Posterior vena cava (tissue), 2 donors: ENCODE measurements around the gene EIF4G3. TPM values are rescaled to one million over a fixed set of nuclear protein-coding genes. Genes with fewer than 3 reads are reported as not detected.
"Not testable (repeated sequence)": the region's sequence is repeated elsewhere in the genome, so short reads cannot be mapped to it uniquely, and the experiment has no call there.

ENCODE experiments used
- DNase-seq: peaks from one replicate; pipeline ENCODE4 v3.0.0-alpha.2; 2020; ENCODE audit warnings: low spot score
- intact Hi-C, 2 donors: fragments of 100-400 bp; cut with DNase I; formaldehyde crosslinking; loops; one replicate each; pipeline versions ENCODE4 v1.14.1 to v1.14.2; 2022 to 2023
- total RNA-seq, 2 donors: library from RNA; stranded (reverse); fragmentation: NEBNext Ultra II Directional; extraction: Animal tissue kit (Norgen Biotek cat#: 25700); gene quantifications; one replicate each; pipeline ENCODE4 v1.2.1, GENCODE V29; 2021
- donor health status: DM: yes; HTN: yes; CAD: no.
- donor health status: DM: yes; HTN: yes; CAD: no.

EIF4G3 gene
- total RNA-seq, 2 donors from 2014 or later, result 54.7 to 56.6 TPM

DNA sequence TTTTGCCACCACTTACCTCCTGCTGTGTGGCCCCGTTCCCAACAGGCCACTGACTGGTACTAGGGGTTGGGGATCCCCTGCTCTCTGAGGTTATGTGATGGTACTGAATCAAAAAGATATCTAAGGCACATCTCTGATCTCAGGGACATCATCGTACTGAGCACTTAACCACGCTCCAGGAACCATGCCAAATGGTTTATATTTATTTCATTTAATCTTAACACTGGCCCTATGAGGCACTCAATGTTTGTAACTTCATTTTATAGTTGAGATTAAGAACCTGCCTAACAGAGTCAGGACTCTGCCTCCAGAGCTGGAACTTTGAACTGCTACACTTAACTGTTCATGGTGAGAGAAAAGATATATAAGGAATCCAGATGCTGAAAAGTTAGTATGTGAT is 291.6 kb downstream of the EIF4G3 start:
- DNase-seq, result no peak
- intact Hi-C loops, result no loop called here

DNA sequence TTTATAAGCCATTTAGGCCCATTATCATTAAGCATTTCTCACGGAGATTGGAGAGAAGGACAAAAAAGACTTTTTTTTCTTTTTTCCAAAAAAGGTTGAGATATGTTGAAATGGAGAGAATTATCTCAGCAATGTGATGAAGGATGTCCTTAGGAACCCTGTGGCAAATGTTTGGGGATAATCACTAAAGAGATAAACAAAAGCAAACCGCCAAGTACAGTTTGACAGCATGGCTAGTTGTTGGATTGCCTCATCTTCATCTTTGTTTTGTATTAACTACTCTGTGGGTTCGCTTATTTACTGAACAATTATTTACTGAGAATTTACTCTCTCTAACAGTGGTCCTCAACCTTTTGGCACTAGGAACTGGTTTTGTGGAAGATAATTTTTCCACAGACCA is 292.2 kb downstream of the EIF4G3 start:
- intact Hi-C loops, result no loop called here
- DNase-seq, result no peak

DNA sequence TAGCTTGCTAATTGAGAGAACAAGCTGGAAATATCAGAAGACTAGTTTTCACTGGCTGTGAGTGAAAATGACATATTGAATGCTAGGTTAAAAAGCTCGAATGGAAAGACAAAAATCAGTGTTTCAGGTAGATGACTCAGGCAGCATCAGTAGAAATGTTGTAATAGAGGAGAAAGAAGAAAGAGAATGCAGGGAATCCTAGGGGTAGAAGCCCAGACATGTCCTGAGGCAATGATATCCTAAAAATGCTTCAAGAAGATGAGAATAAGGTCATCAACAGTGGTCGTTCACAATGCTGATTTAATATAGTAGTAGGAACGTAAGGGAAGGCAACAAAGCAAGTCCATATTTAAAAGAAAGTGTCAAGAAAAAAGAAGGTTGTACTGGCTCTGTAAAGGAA is 292.9 kb downstream of the EIF4G3 start:
- DNase-seq, result no peak
- intact Hi-C loops, result no loop called here

- DNase-seq, result no peak
- intact Hi-C loops, result no loop called here
These were observed 293.9 kb downstream of the EIF4G3 start for GRCh38 chr1:20882837-20883236.

DNA sequence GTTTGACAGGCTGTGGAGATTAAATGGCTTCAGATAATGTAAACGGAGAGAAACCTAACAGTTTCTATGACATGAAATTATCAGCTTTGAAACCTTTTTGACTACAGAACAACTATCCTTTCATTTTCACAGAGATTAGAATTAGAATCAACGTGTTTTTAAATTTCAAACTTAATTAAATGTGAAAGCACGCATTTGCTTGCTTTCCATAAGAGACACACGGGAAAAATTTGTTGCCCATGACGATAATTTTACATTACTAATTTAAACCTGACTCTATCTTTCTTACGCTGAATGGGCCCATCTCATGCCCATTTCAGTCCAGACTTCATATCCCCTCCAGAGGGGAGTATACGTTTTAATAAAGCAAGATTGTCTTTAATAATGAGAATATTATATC is 297.9 kb downstream of the EIF4G3 start:
- intact Hi-C loops, result no loop called here
- no peak for DNase-seq

GRCh38 chr1:20875198-20875973 is 301.3 kb downstream of the EIF4G3 start:
- DNase-seq, result no peak
- intact Hi-C loops, result no loop called here

DNA sequence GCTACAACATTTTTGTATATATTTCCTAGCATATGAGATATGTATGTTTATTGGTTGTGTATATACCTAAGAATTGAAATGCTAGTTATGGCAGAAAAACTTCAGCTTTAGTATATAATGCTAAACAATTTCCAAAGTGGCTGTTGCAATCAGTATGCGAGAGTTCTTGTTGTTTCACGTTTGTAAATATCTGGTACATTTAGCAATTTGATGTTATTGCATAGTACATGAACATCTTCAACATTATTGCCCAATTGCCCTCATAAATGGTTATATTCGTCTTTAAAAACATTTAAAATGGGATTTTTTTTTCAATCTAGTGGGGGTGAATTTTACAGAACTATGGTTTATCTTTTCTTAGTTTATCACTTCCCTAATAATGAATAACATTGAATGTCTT is 303.4 kb downstream of the EIF4G3 start:
- intact Hi-C loops, result no loop called here
- DNase-seq, result no peak

DNA sequence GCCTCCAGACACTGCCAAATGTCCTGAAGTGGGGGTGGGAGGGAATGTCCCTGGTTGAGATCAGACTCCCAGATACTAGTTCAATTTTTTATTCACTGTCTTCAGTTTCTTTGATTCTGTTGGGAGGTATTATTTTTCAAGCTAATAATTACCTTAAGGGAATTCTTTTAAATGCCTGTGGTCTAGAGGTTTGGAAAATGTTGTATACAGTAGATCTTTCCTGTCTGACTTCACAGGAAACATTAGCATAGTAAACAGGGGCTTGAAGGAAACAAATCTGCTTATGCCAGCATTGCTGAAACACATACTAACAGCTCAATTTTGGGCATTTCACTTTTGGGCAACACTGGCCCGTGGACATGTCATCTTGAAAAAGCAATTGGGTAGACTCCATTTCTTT is 305.3 kb downstream of the EIF4G3 start:
- intact Hi-C loops, result no loop called here
- DNase-seq, result no peak

DNA sequence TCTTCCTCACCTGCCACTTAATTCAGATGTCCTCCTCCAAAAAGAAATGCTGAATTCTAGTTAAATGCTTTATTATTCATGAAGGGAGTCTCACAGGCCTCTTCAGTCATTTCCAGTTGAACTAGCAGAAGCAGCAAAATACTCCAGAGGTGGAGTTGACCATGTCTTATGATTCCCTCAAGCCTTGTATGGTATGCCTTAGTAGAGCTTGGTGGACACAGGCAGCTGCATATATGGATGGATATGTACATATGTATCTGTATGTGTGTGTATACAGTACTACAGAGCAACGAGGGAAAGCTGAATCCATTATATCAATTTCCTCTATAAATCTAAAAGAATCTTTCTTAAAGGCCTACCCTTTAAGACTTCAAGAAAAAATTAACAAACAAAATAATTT is 306.0 kb downstream of the EIF4G3 start:
- intact Hi-C loops, result no loop called here

GRCh38 chr1:20868263-20868662 is 308.4 kb downstream of the EIF4G3 start:
- no peak for DNase-seq
- intact Hi-C loops, result no loop called here

More for the DNA sequence above, 306.0 kb downstream of the EIF4G3 start:
- DNase-seq, result no peak

- no peak for DNase-seq
- intact Hi-C loops, result no loop called here
These were observed 308.9 kb downstream of the EIF4G3 start for GRCh38 chr1:20867847-20868246.

- intact Hi-C loops, result no loop called here
- no peak for DNase-seq
These were observed 309.6 kb downstream of the EIF4G3 start for GRCh38 chr1:20867062-20867461.

- intact Hi-C loops, result no loop called here
- no peak for DNase-seq
These were observed 311.7 kb downstream of the EIF4G3 start for GRCh38 chr1:20865001-20865400.

- no peak for DNase-seq
- intact Hi-C loops, result no loop called here
These were observed 322.2 kb downstream of the EIF4G3 start for GRCh38 chr1:20854529-20854928.

GRCh38 chr1:20851791-20852190 is 324.9 kb downstream of the EIF4G3 start:
- DNase-seq, intact Hi-C loops: not testable (repeated sequence)

GRCh38 chr1:20850021-20850420 is 326.7 kb downstream of the EIF4G3 start:
- no peak for DNase-seq
- intact Hi-C loops, result no loop called here

DNA sequence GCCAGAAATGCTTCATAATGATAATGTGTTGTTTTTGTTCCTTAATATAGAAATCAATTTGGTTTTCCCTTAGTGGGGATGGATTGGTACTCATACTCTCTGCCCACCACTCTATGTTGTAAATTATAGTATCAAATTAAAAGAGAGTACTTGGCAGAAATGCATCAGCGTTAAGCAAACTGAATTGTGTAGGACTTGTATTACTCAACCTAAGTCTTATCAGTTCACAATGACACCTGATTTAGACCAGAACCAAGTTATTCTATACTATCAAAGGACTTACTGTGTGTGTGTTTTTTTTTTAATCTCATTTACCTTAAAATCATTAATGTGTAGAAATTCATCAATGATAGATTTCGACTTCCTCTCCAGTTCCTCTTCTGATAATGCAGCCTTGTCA is 327.6 kb downstream of the EIF4G3 start:
- no peak for DNase-seq
- intact Hi-C loops, result no loop called here

- DNase-seq, result no peak
- intact Hi-C loops, result no loop called here
These were observed 328.5 kb downstream of the EIF4G3 start for GRCh38 chr1:20848162-20848561.

DNA sequence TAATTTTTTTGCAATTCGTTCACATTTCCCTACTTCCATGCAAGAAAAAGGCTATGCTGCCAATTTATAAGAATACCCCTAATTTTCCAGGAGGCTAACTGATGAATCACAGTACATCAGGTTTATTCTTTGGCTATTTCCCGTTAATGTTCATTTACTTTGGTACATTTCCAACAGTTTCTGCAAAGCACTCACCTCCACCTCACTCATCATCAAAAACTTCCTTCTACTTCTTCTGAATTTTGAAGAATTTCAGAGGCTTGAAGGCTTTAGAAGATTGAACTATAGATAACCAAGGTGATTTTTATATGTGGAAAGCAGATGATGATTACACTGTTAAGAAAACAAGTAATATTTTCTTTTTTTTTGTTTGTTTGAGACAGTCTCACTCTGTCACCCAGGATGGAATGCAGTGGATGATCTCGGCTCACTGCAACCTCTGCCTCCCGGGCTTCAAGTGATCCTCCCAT is 329.1 kb downstream of the EIF4G3 start:
- DNase-seq, result no peak
- intact Hi-C loops, result no loop called here

DNA sequence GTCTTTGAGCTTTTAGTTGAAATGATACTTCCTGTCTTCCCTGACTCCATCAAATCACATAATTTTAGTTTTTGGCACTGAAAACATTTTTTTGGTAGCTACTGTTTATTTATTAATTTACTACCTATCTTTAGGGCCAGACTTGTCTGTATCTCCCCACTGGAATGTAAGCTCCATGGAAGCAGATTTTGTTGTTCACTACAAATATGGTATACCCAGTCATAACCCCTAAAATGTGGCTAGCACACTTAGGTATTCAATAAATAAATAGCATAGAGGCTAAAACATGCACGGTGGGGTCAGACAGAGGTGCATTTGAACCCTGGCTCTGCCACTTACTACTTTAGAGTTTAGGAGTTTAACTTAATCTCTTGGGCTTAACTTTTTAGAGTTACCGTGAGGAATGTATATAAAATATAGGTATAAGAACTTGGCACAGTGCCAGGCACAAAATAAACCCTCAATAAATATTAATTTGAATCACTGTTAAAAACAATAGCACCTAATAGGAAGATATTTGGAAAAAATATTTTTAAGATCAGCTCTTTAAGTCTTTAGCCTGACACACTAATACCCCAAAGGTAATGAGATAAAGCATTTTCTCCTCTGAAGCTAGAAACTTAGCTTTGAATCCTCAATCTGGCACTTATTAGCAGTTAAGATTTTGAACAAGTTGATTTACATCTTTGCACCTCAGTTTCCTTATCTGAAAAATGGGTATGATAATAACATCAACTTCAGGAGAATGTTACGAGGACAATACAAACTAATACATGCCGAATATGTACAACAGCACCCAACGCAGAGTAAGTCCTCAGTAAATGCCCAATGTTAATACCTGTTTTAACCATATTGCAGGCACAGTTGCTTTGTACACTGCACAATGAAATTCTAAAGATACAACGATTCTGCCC is 330.0 kb downstream of the EIF4G3 start:
- intact Hi-C loops, result no loop called here

More for the DNA sequence above, 330.0 kb downstream of the EIF4G3 start:
- no peak for DNase-seq
